ENCODE measurements around the gene CYBC1.

CYBC1 gene

GRCh38 chr17:82396601-82397435 is 53.7 kb downstream of the CYBC1 start:
- H3K27ac Mint-ChIP-seq, result peak overlapping the region; percentile 4
- DNase-seq, result no peak

GRCh38 chr17:82394278-82394677 is 56.3 kb downstream of the CYBC1 start:
- no peaks in the 10 kb centered on the region for H3K27me3 Mint-ChIP-seq
- ATAC-seq (replicated peaks), result no peak
- H3K36me3 Mint-ChIP-seq, result peaks cover 34 to 55% of the 10 kb centered on the region in 2 donors
- H3K9me3 Mint-ChIP-seq, result no peaks in the 10 kb centered on the region
- H3K4me1 Mint-ChIP-seq, result peaks cover 0 to 7% of the 10 kb centered on the region in 2 donors
- H3K27ac Mint-ChIP-seq, result no peak overlapping the region
- no peak overlapping the region for H3K4me3 Mint-ChIP-seq
- no peak for DNase-seq

More at GRCh38 chr17:82396601-82397435, 53.7 kb downstream of the CYBC1 start:
- Mint-ChIP-seq H3K36me3 (peaks cover 37 to 70% of the 10 kb centered on the region in 2 donors), H3K4me1 (peaks cover 11 to 16% of the 10 kb centered on the region in 2 donors), H3K27me3 (no peaks in the 10 kb centered on the region), H3K9me3 (no peaks in the 10 kb centered on the region), H3K4me3 (no peak overlapping the region)
- ATAC-seq (replicated peaks), result no peak

- Mint-ChIP-seq H3K9me3 (no peaks in the 10 kb centered on the region), H3K27me3 (no peaks in the 10 kb centered on the region), H3K27ac (no peak overlapping the region), H3K36me3 (peaks cover 31 to 48% of the 10 kb centered on the region in 2 donors), H3K4me1 (peaks cover 0 to 7% of the 10 kb centered on the region in 2 donors), H3K4me3 (no peak overlapping the region)
- DNase-seq (no peak), ATAC-seq (replicated peaks) (no peak)
Observed at GRCh38 chr17:82392941-82393340, 57.6 kb downstream of the CYBC1 start.

Measured in stimulated activated naive B cell treated with anti-CD40 and anti-IgM and Interleukin-4, amounts not matched to agents 10 μg/mL and 1 μg/mL and 100 μg/mL, for 72 hours (primary cell).